Fibroblast of lung (primary cell): ENCODE measurements around the gene FOXG1. TPM values are rescaled to one million over a fixed set of nuclear protein-coding genes. Genes with fewer than 3 reads are reported as not detected.

Source experiments
- DNase-seq, 2 donors: peaks; one replicate each; pipeline versions ENCODE4 v3.0.0 to v3.0.0-alpha.2; 2010; ENCODE audit warnings: low read depth in 2 of 2
- H2AFZ ChIP-seq: 2 replicates; pipeline ENCODE4 v1.5.1; 2012; ENCODE audit warnings: low read length, control low read depth, inconsistent platforms
- H3K27ac ChIP-seq: 2 replicates; pipeline ENCODE4 v1.5.1; 2011; ENCODE audit warnings: low read length, control low read depth; ENCODE audit not compliant: insufficient read depth
- H3K27me3 ChIP-seq: 2 replicates; pipeline ENCODE4 v1.5.1; 2011; ENCODE audit warnings: mild to moderate bottlenecking, low read length; ENCODE audit not compliant: control insufficient read depth, insufficient read depth
- H3K36me3 ChIP-seq: 2 replicates; pipeline ENCODE4 v1.5.1; 2011; ENCODE audit warnings: low read length; ENCODE audit not compliant: control insufficient read depth, insufficient read depth
- H3K4me1 ChIP-seq: 2 replicates; pipeline ENCODE4 v1.5.1; 2011; ENCODE audit warnings: low read length; ENCODE audit not compliant: control insufficient read depth, insufficient read depth; ENCODE audit errors: extremely low read depth
- H3K4me2 ChIP-seq: 2 replicates; pipeline ENCODE4 v1.5.1; 2011; ENCODE audit warnings: low read length, control low read depth; ENCODE audit not compliant: insufficient read depth; ENCODE audit errors: extremely low read depth
- H3K4me3 ChIP-seq, 4 experiments: fragments of 200-600 bp in 1 of 4; sonication (generic) in 1 of 4; replicated peaks in 1 of 4; 2 replicates each; pipeline ENCODE4 v1.5.1; 2011 to 2016; ENCODE audit warnings: low read length in 4 of 4, low read depth in 3 of 4, mild to moderate bottlenecking in 3 of 4, control low read depth in 2 of 4, inconsistent platforms in 1 of 4, mixed read lengths in 1 of 4; ENCODE audit not compliant: insufficient read depth in 1 of 4; ENCODE audit errors: control extremely low read depth in 1 of 4
- H3K79me2 ChIP-seq: 2 replicates; pipeline ENCODE4 v1.5.1; 2012; ENCODE audit warnings: mild to moderate bottlenecking, low read length, inconsistent platforms; ENCODE audit not compliant: control insufficient read depth, insufficient read depth
- H3K9ac ChIP-seq: 2 replicates; pipeline ENCODE4 v1.5.1; 2011; ENCODE audit warnings: mild to moderate bottlenecking, low read length, control low read depth; ENCODE audit not compliant: insufficient read depth
- H3K9me3 ChIP-seq: 2 replicates; pipeline ENCODE4 v1.5.1; 2012; ENCODE audit warnings: low read depth, low read length; ENCODE audit not compliant: control insufficient read depth, insufficient read depth
- H4K20me1 ChIP-seq: 2 replicates; pipeline ENCODE4 v1.5.1; 2011; ENCODE audit warnings: low read length; ENCODE audit not compliant: control insufficient read depth, insufficient read depth; ENCODE audit errors: extremely low read depth
- EZH2 ChIP-seq: IDR thresholded peaks from 2 replicates; pipeline ENCODE4 v1.5.1; 2012; ENCODE audit warnings: low read length, control low read depth, mild to moderate bottlenecking; ENCODE audit errors: missing control alignments
- polyA plus RNA-seq, 2 donors: library from polyadenylated mRNA; depleted of rRNA in 1 of 2; stranded (reverse) in 1 of 2; unstranded in 1 of 2; fragments of >200 nt; gene quantifications; 2 replicates each; pipeline ENCODE4 v1.2.1, GENCODE V29; 2011 to 2012; ENCODE audit warnings: missing spikeins in 1 of 2
- total RNA-seq: library from RNA; depleted of rRNA; stranded (reverse); fragments of >200 nt; gene quantifications from 2 replicates; pipeline ENCODE4 v1.2.1, GENCODE V29; 2014
- TF ChIP-seq, protein P1 (sequence below), 2 donors: IDR thresholded peaks in 1 of 2; conservative IDR thresholded peaks in 1 of 2; 1 replicate in 1 of 2; 2 replicates in 1 of 2; pipeline ENCODE4 v1.5.1; 2011 to 2012; ENCODE audit warnings: low read length in 2 of 2, control low read depth in 1 of 2, inconsistent platforms in 1 of 2, low read depth in 1 of 2, mild to moderate bottlenecking in 1 of 2

The FOXG1 gene
- total and polyA plus RNA-seq, 2 donors (not counting 1 experiment from before 2014, with no cell fraction given) = not detected

DNA sequence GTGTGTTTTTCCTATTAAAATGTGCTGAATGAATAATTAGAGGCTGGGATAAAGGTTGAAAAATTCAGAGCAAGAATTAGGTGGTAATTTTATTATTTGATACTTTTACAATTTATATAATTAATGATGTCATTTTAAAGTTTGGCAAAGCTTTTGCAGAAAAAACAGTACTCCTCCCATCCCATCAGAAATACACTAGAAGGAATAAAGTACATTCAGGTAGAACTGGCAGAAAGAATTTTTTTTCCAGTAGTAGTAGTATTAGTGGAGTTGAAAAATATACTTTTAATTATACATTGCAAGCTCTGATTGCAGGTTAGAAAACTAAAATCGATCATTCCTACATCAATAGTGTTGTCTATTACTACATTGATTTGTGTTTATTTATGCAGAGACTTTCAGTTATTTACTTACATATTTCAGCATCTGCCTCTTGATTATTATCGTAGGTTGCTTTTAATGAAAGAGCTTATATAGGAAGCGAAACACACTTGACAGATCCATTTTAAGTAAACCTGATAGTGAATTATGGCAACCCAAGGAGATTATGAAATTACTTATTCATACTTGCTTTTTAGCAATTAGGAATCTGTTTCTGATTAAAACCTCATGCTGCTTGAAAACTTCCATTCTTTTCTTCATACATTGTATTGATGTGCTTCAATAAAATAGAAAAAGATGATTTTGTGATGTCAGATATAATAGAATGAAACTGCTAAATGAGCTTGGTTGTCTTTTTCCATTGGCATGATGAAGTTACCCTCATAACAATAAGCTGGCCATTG is 10.1 kb downstream of the FOXG1 start:
- peaks cover 48% of the 10 kb centered on the region for H3K27me3 ChIP-seq
- no peaks in the 10 kb centered on the region for H3K79me2 ChIP-seq

DNA sequence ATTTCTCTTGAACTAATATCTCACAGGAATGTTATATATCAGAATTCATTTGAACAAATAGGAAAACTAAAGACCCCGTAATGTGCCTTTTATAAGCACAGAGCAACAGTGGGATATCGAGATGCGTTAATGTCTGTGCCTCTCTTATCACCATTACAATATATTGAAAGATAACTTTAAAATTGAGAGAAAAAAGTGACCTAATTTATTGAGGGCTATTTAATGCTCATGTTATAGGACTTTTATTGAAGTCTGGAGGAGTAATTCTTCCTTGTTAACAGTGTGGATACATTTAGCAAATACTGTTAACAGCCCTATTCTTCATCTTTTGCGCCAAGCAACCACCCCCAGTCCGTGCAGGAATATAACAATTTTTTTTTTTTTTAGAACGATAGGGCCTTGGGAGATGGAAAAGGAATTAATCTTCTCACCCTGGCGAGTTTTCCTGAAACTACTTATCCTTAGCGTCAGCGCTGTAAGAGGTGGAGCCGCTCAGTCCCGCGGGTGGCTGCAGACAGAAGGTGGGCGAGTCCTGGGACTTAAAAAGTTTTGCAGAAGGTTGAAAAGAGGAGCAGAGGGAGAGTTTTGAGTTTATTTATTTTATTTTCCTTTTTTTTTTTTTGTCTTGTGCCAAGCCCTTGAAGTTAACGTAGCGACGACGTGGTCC is 11.0 kb downstream of the FOXG1 start:
- TF ChIP-seq, protein P1, sequence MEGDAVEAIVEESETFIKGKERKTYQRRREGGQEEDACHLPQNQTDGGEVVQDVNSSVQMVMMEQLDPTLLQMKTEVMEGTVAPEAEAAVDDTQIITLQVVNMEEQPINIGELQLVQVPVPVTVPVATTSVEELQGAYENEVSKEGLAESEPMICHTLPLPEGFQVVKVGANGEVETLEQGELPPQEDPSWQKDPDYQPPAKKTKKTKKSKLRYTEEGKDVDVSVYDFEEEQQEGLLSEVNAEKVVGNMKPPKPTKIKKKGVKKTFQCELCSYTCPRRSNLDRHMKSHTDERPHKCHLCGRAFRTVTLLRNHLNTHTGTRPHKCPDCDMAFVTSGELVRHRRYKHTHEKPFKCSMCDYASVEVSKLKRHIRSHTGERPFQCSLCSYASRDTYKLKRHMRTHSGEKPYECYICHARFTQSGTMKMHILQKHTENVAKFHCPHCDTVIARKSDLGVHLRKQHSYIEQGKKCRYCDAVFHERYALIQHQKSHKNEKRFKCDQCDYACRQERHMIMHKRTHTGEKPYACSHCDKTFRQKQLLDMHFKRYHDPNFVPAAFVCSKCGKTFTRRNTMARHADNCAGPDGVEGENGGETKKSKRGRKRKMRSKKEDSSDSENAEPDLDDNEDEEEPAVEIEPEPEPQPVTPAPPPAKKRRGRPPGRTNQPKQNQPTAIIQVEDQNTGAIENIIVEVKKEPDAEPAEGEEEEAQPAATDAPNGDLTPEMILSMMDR (conservative IDR thresholded peaks at IDR 0.05 in 1 of 2, IDR thresholded peaks at IDR 0.05 in 1 of 2; ENCODE audit: low read depth in 1 of 2, low read length in 2 of 2) = no peak
- no peak for TF ChIP-seq EZH2
- no peak overlapping the region for H3K4me2 ChIP-seq
- no peak for DNase-seq
- H3K27me3 ChIP-seq = peaks cover 46% of the 10 kb centered on the region
- no peak overlapping the region for H3K27ac ChIP-seq
- H3K4me1 ChIP-seq = no peaks in the 10 kb centered on the region
- no peaks in the 10 kb centered on the region for H3K9me3 ChIP-seq
- no peak overlapping the region for H3K9ac ChIP-seq
- no peaks in the 10 kb centered on the region for H3K79me2 ChIP-seq
- no peaks in the 10 kb centered on the region for H4K20me1 ChIP-seq
- H3K36me3 ChIP-seq = no peaks in the 10 kb centered on the region
- H2AFZ ChIP-seq = no peak overlapping the region
- no peak overlapping the region for H3K4me3 ChIP-seq

More for the DNA sequence above, 10.1 kb downstream of the FOXG1 start:
- H3K27ac ChIP-seq = no peak overlapping the region
- H3K9me3 ChIP-seq = no peaks in the 10 kb centered on the region
- no peak overlapping the region for H3K4me3 ChIP-seq
- no peaks in the 10 kb centered on the region for H3K36me3 ChIP-seq
- no peaks in the 10 kb centered on the region for H3K4me1 ChIP-seq
- H2AFZ ChIP-seq = no peak overlapping the region
- no peak overlapping the region for H3K4me2 ChIP-seq
- H3K9ac ChIP-seq = no peak overlapping the region
- H4K20me1 ChIP-seq = no peaks in the 10 kb centered on the region
- no peak for DNase-seq
- no peak for TF ChIP-seq EZH2
- TF ChIP-seq, protein P1 (conservative IDR thresholded peaks at IDR 0.05 in 1 of 2, IDR thresholded peaks at IDR 0.05 in 1 of 2; ENCODE audit: low read depth in 1 of 2, low read length in 2 of 2) = no peak
